IMR-90 (cell line): ENCODE measurements around the gene ZNF440. TPM values are rescaled to one million over a fixed set of nuclear protein-coding genes. Genes with fewer than 3 reads are reported as not detected.

ENCODE experiments used
- polyA plus RNA-seq, 3 experiments: library from polyadenylated mRNA; depleted of rRNA; stranded (reverse); fragments of >200 nt; gene quantifications; 2 replicates each; pipeline ENCODE4 v1.2.3, GENCODE V29; 2012; ENCODE audit warnings: low replicate concordance in 1 of 3
- total RNA-seq: library from RNA; depleted of rRNA; stranded (reverse); fragments of >200 nt; gene quantifications from 2 replicates; pipeline ENCODE4 v1.2.3, GENCODE V29; 2012; rRNA removed

The ZNF440 gene
- total and polyA plus RNA-seq, 2 of the 4 experiments (the other 2 are of a cell fraction): 2.8 to 8.4 TPM

Other genes starting within 250 kb of the ZNF440 start
- 0.28 and 0.54 TPM in 2 replicates for gene ACP5, start 236.6 kb upstream of the ZNF440 start, total RNA-seq
- gene ACP5, start 236.6 kb upstream of the ZNF440 start, polyA plus RNA-seq (2012; rRNA removed): 0.76 and 1.2 TPM in 2 replicates
- gene ZNF627, start 216.8 kb upstream of the ZNF440 start, total RNA-seq: 32.8 and 34.4 TPM in 2 replicates
- 4.3 and 6.3 TPM in 2 replicates for gene ZNF627, start 216.8 kb upstream of the ZNF440 start, polyA plus RNA-seq (2012; rRNA removed)
- 9.2 and 9.3 TPM in 2 replicates for gene ZNF823, start 75.3 kb upstream of the ZNF440 start, total RNA-seq
- 1.8 and 2.2 TPM in 2 replicates for gene ZNF823, start 75.3 kb upstream of the ZNF440 start, polyA plus RNA-seq (2012; rRNA removed)
- gene ZNF441, start 47.3 kb upstream of the ZNF440 start, total RNA-seq: 9.7 and 12.2 TPM in 2 replicates
- 2.4 and 2.8 TPM in 2 replicates for gene ZNF441, start 47.3 kb upstream of the ZNF440 start, polyA plus RNA-seq (2012; rRNA removed)
- gene ZNF491, start 15.8 kb upstream of the ZNF440 start, total RNA-seq: 3.6 and 4.2 TPM in 2 replicates
- gene ZNF491, start 15.8 kb upstream of the ZNF440 start, polyA plus RNA-seq (2012; rRNA removed): 0.80 and 1.5 TPM in 2 replicates
- gene ZNF439, start 34.5 kb downstream of the ZNF440 start, total RNA-seq: 8.4 and 10.0 TPM in 2 replicates
- 3.8 and 4.8 TPM in 2 replicates for gene ZNF439, start 34.5 kb downstream of the ZNF440 start, polyA plus RNA-seq (2012; rRNA removed)
- gene ZNF69, start 73.5 kb downstream of the ZNF440 start, total RNA-seq: 10.8 and 12.0 TPM in 2 replicates
- gene ZNF69, start 73.5 kb downstream of the ZNF440 start, polyA plus RNA-seq (2012; rRNA removed): 1.2 and 2.7 TPM in 2 replicates
- gene ZNF700, start 110.8 kb downstream of the ZNF440 start, total RNA-seq: 10.2 and 11.9 TPM in 2 replicates
- 4.2 and 5.3 TPM in 2 replicates for gene ZNF700, start 110.8 kb downstream of the ZNF440 start, polyA plus RNA-seq (2012; rRNA removed)
- 0.56 and 0.90 TPM in 2 replicates for gene ZNF763, start 150.8 kb downstream of the ZNF440 start, total RNA-seq
- 0.75 and 0.94 TPM in 2 replicates for gene ZNF763, start 150.8 kb downstream of the ZNF440 start, polyA plus RNA-seq (2012; rRNA removed)
- 6.4 and 11.1 TPM in 2 replicates for gene ZNF433, start 221.4 kb downstream of the ZNF440 start, total RNA-seq
- 2.6 and 3.5 TPM in 2 replicates for gene ZNF433, start 221.4 kb downstream of the ZNF440 start, polyA plus RNA-seq (2012; rRNA removed)
- 0.28 and 0.36 TPM in 2 replicates for gene ZNF878, start 238.7 kb downstream of the ZNF440 start, total RNA-seq
- gene ZNF878, start 238.7 kb downstream of the ZNF440 start, polyA plus RNA-seq (2012; rRNA removed): 0.05 and 0.07 TPM in 2 replicates